Measurements from ENCODE around the gene SPATA6. TPM values are rescaled to one million over a fixed set of nuclear protein-coding genes. Genes with fewer than 3 reads are reported as not detected.
"Not testable (repeated sequence)": the region's sequence is repeated elsewhere in the genome, so short reads cannot be mapped to it uniquely, and the experiment has no call there.

Gene SPATA6
- total and polyA plus RNA-seq, 2 donors (not counting 1 experiment from before 2014, with no cell fraction given) = 6.8 to 8.9 TPM

GRCh38 chr1:48480504-48480903, 8.5 kb upstream of the SPATA6 start:
- H3K4me1 ChIP-seq (ENCODE audit: control insufficient read depth, extremely low read depth, insufficient read depth, low read length) = no peaks in the 10 kb centered on the region
- TF ChIP-seq CTCF (conservative IDR thresholded peaks at IDR 0.05 in 1 of 2, IDR thresholded peaks at IDR 0.05 in 1 of 2; ENCODE audit: low read depth in 1 of 2, low read length in 2 of 2) (no peak), EZH2 (IDR thresholded peaks at IDR 0.05; ENCODE audit: low read length, missing control alignments) (no peak)
- H3K79me2 ChIP-seq (ENCODE audit: control insufficient read depth, insufficient read depth, low read length) = no peaks in the 10 kb centered on the region
- no peak for DNase-seq (ENCODE audit: low read depth in 2 of 2)
- H4K20me1 ChIP-seq (ENCODE audit: control insufficient read depth, extremely low read depth, insufficient read depth, low read length) = no peaks in the 10 kb centered on the region
- H3K9ac ChIP-seq (ENCODE audit: insufficient read depth, low read length) = no peak overlapping the region
- no peaks in the 10 kb centered on the region for H3K36me3 ChIP-seq (ENCODE audit: control insufficient read depth, insufficient read depth, low read length)
- no peaks in the 10 kb centered on the region for H3K9me3 ChIP-seq (ENCODE audit: control insufficient read depth, insufficient read depth, low read depth, low read length)
- H3K27me3 ChIP-seq (ENCODE audit: control insufficient read depth, insufficient read depth, low read length) = no peaks in the 10 kb centered on the region
- H3K4me3 ChIP-seq (replicated peaks in 1 of 4; ENCODE audit: control extremely low read depth in 1 of 4, insufficient read depth in 1 of 4, low read depth in 3 of 4, low read length in 4 of 4) = no peak overlapping the region
- H3K27ac ChIP-seq (ENCODE audit: insufficient read depth, low read length) = no peak overlapping the region
- H3K4me2 ChIP-seq (ENCODE audit: extremely low read depth, insufficient read depth, low read length) = no peak overlapping the region
- no peak overlapping the region for H2AFZ ChIP-seq (ENCODE audit: low read length)

GRCh38 chr1:48480023-48480422, 8.0 kb upstream of the SPATA6 start:
- not testable (repeated sequence) for H3K79me2 ChIP-seq (ENCODE audit: control insufficient read depth, insufficient read depth, low read length); DNase-seq (ENCODE audit: low read depth in 2 of 2); H3K4me1 ChIP-seq (ENCODE audit: control insufficient read depth, extremely low read depth, insufficient read depth, low read length); H2AFZ ChIP-seq (ENCODE audit: low read length); H3K4me2 ChIP-seq (ENCODE audit: extremely low read depth, insufficient read depth, low read length); H3K4me3 ChIP-seq (replicated peaks in 1 of 4; ENCODE audit: control extremely low read depth in 1 of 4, insufficient read depth in 1 of 4, low read depth in 3 of 4, low read length in 4 of 4); H3K36me3 ChIP-seq (ENCODE audit: control insufficient read depth, insufficient read depth, low read length); H3K27ac ChIP-seq (ENCODE audit: insufficient read depth, low read length); H3K9me3 ChIP-seq (ENCODE audit: control insufficient read depth, insufficient read depth, low read depth, low read length); H4K20me1 ChIP-seq (ENCODE audit: control insufficient read depth, extremely low read depth, insufficient read depth, low read length); H3K9ac ChIP-seq (ENCODE audit: insufficient read depth, low read length); H3K27me3 ChIP-seq (ENCODE audit: control insufficient read depth, insufficient read depth, low read length)

GRCh38 chr1:48472638-48473037, 634 bp upstream of the SPATA6 start:
- Histone ChIP-seq H3K4me3 (replicated peaks in 1 of 4; ENCODE audit: control extremely low read depth in 1 of 4, insufficient read depth in 1 of 4, low read depth in 3 of 4, low read length in 4 of 4) (peak overlapping the region; percentile 49 to 78 (median 68)), H3K27ac (ENCODE audit: insufficient read depth, low read length) (peak overlapping the region; percentile 83), H3K79me2 (ENCODE audit: control insufficient read depth, insufficient read depth, low read length) (no peaks in the 10 kb centered on the region), H2AFZ (ENCODE audit: low read length) (peak overlapping the region; percentile 94), H3K36me3 (ENCODE audit: control insufficient read depth, insufficient read depth, low read length) (no peaks in the 10 kb centered on the region), H3K9me3 (ENCODE audit: control insufficient read depth, insufficient read depth, low read depth, low read length) (no peaks in the 10 kb centered on the region), H3K27me3 (ENCODE audit: control insufficient read depth, insufficient read depth, low read length) (no peaks in the 10 kb centered on the region), H4K20me1 (ENCODE audit: control insufficient read depth, extremely low read depth, insufficient read depth, low read length) (no peaks in the 10 kb centered on the region), H3K9ac (ENCODE audit: insufficient read depth, low read length) (peak overlapping the region; percentile 53), H3K4me1 (ENCODE audit: control insufficient read depth, extremely low read depth, insufficient read depth, low read length) (no peaks in the 10 kb centered on the region), H3K4me2 (ENCODE audit: extremely low read depth, insufficient read depth, low read length) (peak overlapping the region; percentile 91)
- DNase-seq (ENCODE audit: low read depth in 2 of 2) = peak in 1 of 2 donors; percentile 43
- TF ChIP-seq EZH2 (IDR thresholded peaks at IDR 0.05; ENCODE audit: low read length, missing control alignments) = no peak

GRCh38 chr1:48470950-48471690, 884 bp downstream of the SPATA6 start:
- TF ChIP-seq CTCF (conservative IDR thresholded peaks at IDR 0.05 in 1 of 2, IDR thresholded peaks at IDR 0.05 in 1 of 2; ENCODE audit: low read depth in 1 of 2, low read length in 2 of 2) (peak in 1 of 2 donors; percentile 1), EZH2 (IDR thresholded peaks at IDR 0.05; ENCODE audit: low read length, missing control alignments) (no peak)
- Histone ChIP-seq H3K4me3 (replicated peaks in 1 of 4; ENCODE audit: control extremely low read depth in 1 of 4, insufficient read depth in 1 of 4, low read depth in 3 of 4, low read length in 4 of 4) (peak overlapping the region; percentile 73 to 79 (median 76)), H2AFZ (ENCODE audit: low read length) (peak overlapping the region; percentile 89), H3K9me3 (ENCODE audit: control insufficient read depth, insufficient read depth, low read depth, low read length) (no peaks in the 10 kb centered on the region), H3K36me3 (ENCODE audit: control insufficient read depth, insufficient read depth, low read length) (no peaks in the 10 kb centered on the region), H4K20me1 (ENCODE audit: control insufficient read depth, extremely low read depth, insufficient read depth, low read length) (no peaks in the 10 kb centered on the region), H3K79me2 (ENCODE audit: control insufficient read depth, insufficient read depth, low read length) (no peaks in the 10 kb centered on the region), H3K27ac (ENCODE audit: insufficient read depth, low read length) (peak overlapping the region; percentile 78), H3K27me3 (ENCODE audit: control insufficient read depth, insufficient read depth, low read length) (no peaks in the 10 kb centered on the region), H3K4me2 (ENCODE audit: extremely low read depth, insufficient read depth, low read length) (peak overlapping the region; percentile 76), H3K4me1 (ENCODE audit: control insufficient read depth, extremely low read depth, insufficient read depth, low read length) (no peaks in the 10 kb centered on the region), H3K9ac (ENCODE audit: insufficient read depth, low read length) (peak overlapping the region; percentile 66)
- DNase-seq (ENCODE audit: low read depth in 2 of 2) = peak in 1 of 2 donors; percentile 19

All from fibroblast of lung (primary cell).